HepG2 (cell line): ENCODE data around the gene SLC35F6. TPM values are rescaled to one million over a fixed set of nuclear protein-coding genes. Genes with fewer than 3 reads are reported as not detected.

Experiments used
- AHR ChIP-seq: IDR thresholded peaks from 2 replicates; pipeline ENCODE4 v1.6.1; 2018; ENCODE audit warnings: missing genetic modification reagents, missing compliant biosample characterization
- ARNT ChIP-seq: fragments of 450-650 bp; IDR thresholded peaks from 2 replicates; pipeline ENCODE4 v1.6.1; 2017
- EHMT2 ChIP-seq: fragments of 200-600 bp; sonication (generic); IDR thresholded peaks from 2 replicates; pipeline ENCODE4 v1.7.0; 2017; ENCODE audit warnings: antibody characterized with exemption, low read depth, low read length, borderline replicate concordance
- ESRRA ChIP-seq: sonication (generic); formaldehyde crosslinking; IDR thresholded peaks from 2 replicates; pipeline ENCODE4 v1.5.1; 2020; ENCODE audit warnings: mild to moderate bottlenecking, low read depth, missing genetic modification reagents
- FOXP1 ChIP-seq, 2 experiments: fragments of 450-650 bp in 1 of 2; IDR thresholded peaks; 2 replicates each; pipeline ENCODE4 v1.6.1; 2017 to 2018; ENCODE audit warnings: antibody characterized with exemption in 1 of 2
- HMG20A ChIP-seq: IDR thresholded peaks from 2 replicates; pipeline ENCODE4 v1.6.1; 2016; ENCODE audit warnings: borderline replicate concordance
- MTA1 ChIP-seq: sonication (generic); formaldehyde crosslinking; IDR thresholded peaks from 2 replicates; pipeline ENCODE4 v1.4.0; 2020; ENCODE audit warnings: missing genetic modification reagents, mild to moderate bottlenecking, borderline replicate concordance
- SALL1 ChIP-seq: sonication (generic); formaldehyde crosslinking; IDR thresholded peaks from 2 replicates; pipeline ENCODE4 v1.8.0; 2022; ENCODE audit warnings: mild to moderate bottlenecking, missing genetic modification reagents
- SOX5 ChIP-seq: IDR thresholded peaks from 2 replicates; pipeline ENCODE4 v1.6.1; 2016; ENCODE audit warnings: borderline replicate concordance
- ZBTB3 ChIP-seq: sonication (generic); formaldehyde crosslinking; IDR thresholded peaks from 2 replicates; pipeline ENCODE4 v1.4.0; 2020; ENCODE audit warnings: low read depth, mild to moderate bottlenecking, moderate library complexity, missing genetic modification reagents, borderline replicate concordance
- ZNF768 ChIP-seq: sonication (generic); formaldehyde crosslinking; IDR thresholded peaks from 2 replicates; pipeline ENCODE4 v1.4.0; 2020; ENCODE audit warnings: missing genetic modification reagents
- polyA plus RNA-seq, 8 experiments: library from polyadenylated mRNA; depleted of rRNA in 3 of 8; stranded (reverse) in 7 of 8; unstranded in 1 of 8; fragments of >200 nt; fragmentation: Illumina TruSeq in 4 of 8; extraction: Trizol in 4 of 8; gene quantifications; 2 replicates each; pipeline versions ENCODE4 v1.2.1 to v1.2.3, GENCODE V29; 2011 to 2016; ENCODE audit warnings: low read depth in 4 of 8, missing spikeins in 1 of 8, mixed read lengths in 1 of 8; ENCODE audit not compliant: insufficient read depth in 1 of 8
- total RNA-seq, 5 experiments: library from RNA; depleted of rRNA; stranded (reverse); fragments of >200 nt; fragmentation: Illumina TruSeq; extraction: Trizol; gene quantifications; 2 replicates each; pipeline ENCODE4 v1.2.3, GENCODE V29; 2016; ENCODE audit warnings: low read depth in 1 of 5
- TF ChIP-seq, protein P1 (sequence below): sonication (generic); formaldehyde crosslinking; IDR thresholded peaks from 2 replicates; pipeline ENCODE4 v1.4.0; 2020; ENCODE audit warnings: missing genetic modification reagents
- TF ChIP-seq, protein P2 (sequence below): IDR thresholded peaks from 2 replicates; pipeline ENCODE4 v1.6.1; 2016; ENCODE audit warnings: missing biosample characterization, missing genetic modification reagents, low read depth
- TF ChIP-seq, protein P3 (sequence below): IDR thresholded peaks from 2 replicates; pipeline ENCODE4 v1.6.1; 2016; ENCODE audit warnings: low read depth
- TF ChIP-seq, protein P4 (sequence below): sonication (generic); formaldehyde crosslinking; conservative IDR thresholded peaks from 2 replicates; pipeline ENCODE4 v1.5.0; 2020; ENCODE audit warnings: missing genetic modification reagents
- TF ChIP-seq, protein P5 (sequence below): IDR thresholded peaks from 2 replicates; pipeline ENCODE4 v1.4.0; 2020; ENCODE audit warnings: mild to moderate bottlenecking, missing genetic modification reagents
- TF ChIP-seq, protein P6 (sequence below): sonication (generic); formaldehyde crosslinking; conservative IDR thresholded peaks from 2 replicates; pipeline ENCODE4 v1.8.1; 2023; ENCODE audit warnings: missing genetic modification reagents

SLC35F6 gene
- total and polyA plus RNA-seq, 2 of the 13 experiments (the other 11 are each of a cell fraction or from before 2014, with no cell fraction given) = 15.2 to 21.2 TPM

DNA sequence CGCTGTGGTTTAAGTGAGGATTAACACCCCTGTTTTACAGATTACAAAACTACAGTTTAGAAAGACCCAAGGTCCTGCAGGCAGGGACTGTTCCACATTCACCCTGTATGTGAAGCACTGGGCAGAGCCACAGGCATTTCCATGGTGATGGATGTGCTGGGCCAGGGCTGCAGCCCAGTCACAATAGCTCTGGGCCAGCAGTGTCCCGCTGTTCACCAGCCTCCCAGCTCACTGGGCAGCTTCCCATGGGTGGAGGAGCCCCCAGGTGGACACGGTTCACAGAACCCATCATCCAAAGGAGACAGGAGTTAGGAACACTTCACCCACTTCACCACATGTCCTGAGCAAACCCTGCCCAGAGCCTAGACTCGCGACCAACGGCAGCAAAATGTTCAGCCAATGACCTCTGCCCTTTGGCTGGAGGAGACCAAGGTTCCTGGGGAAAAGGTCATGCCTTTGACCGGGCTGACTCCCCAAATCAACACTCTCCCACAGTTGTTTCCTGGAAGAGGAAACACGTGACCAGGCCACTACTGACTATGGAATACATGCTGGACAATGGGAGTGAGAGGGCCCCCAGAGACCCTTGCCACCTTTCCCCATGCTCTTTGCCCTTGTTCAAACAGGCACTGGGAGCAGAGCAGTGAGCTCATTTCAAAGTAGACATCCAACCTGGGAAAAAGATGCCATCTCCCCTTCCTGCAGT lies 28.0 kb upstream of the SLC35F6 start (continued):
- TF ChIP-seq, protein P1, sequence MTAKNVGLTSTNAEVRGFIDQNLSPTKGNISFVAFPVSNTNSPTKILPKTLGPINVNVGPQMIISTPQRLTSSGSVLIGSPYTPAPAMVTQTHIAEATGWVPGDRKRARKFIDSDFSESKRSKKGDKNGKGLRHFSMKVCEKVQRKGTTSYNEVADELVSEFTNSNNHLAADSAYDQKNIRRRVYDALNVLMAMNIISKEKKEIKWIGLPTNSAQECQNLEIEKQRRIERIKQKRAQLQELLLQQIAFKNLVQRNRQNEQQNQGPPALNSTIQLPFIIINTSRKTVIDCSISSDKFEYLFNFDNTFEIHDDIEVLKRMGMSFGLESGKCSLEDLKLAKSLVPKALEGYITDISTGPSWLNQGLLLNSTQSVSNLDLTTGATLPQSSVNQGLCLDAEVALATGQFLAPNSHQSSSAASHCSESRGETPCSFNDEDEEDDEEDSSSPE (CRISPR knock-in tag) = no peak
- TF ChIP-seq ZBTB3 (CRISPR knock-in tag) (no peak), SOX5 (CRISPR knock-in tag) (peak; percentile 98), ARNT (no peak), FOXP1 (IDR thresholded peaks at IDR 0.05) (no peak), FOXP1 (CRISPR knock-in tag; IDR thresholded peaks at IDR 0.05) (peak; percentile 64), EHMT2 (no peak; the same call in 1 of the 2 replicates), ESRRA (CRISPR knock-in tag) (peak; percentile 97), AHR (CRISPR knock-in tag) (no peak), ZNF768 (CRISPR knock-in tag) (peak; percentile 41; the same call in 1 of the 2 replicates), SALL1 (peak; percentile 92), MTA1 (CRISPR knock-in tag) (no peak), HMG20A (CRISPR knock-in tag) (peak; percentile 46; the same call in 1 of the 2 replicates)
- TF ChIP-seq, protein P2, sequence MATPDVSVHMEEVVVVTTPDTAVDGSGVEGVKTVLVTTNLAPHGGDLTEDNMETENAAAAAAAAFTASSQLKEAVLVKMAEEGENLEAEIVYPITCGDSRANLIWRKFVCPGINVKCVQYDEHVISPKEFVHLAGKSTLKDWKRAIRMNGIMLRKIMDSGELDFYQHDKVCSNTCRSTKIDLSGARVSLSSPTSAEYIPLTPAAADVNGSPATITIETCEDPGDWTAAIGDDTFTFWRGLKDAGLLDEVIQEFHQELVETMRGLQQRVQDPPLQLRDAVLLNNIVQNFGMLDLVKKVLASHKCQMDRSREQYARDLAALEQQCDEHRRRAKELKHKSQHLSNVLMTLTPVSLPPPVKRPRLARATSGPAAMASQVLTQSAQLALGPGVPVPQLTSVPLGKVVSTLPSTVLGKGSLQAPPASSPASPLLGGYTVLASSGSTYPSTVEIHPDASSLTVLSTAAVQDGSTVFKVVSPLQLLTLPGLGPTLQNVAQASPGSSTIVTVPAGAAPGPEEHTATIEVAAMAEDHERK (CRISPR knock-in tag) = no peak
- TF ChIP-seq, protein P3, sequence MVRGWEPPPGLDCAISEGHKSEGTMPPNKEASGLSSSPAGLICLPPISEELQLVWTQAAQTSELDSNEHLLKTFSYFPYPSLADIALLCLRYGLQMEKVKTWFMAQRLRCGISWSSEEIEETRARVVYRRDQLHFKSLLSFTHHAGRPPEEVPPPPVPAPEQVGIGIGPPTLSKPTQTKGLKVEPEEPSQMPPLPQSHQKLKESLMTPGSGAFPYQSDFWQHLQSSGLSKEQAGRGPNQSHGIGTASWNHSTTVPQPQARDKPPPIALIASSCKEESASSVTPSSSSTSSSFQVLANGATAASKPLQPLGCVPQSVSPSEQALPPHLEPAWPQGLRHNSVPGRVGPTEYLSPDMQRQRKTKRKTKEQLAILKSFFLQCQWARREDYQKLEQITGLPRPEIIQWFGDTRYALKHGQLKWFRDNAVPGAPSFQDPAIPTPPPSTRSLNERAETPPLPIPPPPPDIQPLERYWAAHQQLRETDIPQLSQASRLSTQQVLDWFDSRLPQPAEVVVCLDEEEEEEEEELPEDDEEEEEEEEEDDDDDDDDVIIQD = peak; percentile 71; the same call in 1 of the 2 replicates
- TF ChIP-seq, protein P4, sequence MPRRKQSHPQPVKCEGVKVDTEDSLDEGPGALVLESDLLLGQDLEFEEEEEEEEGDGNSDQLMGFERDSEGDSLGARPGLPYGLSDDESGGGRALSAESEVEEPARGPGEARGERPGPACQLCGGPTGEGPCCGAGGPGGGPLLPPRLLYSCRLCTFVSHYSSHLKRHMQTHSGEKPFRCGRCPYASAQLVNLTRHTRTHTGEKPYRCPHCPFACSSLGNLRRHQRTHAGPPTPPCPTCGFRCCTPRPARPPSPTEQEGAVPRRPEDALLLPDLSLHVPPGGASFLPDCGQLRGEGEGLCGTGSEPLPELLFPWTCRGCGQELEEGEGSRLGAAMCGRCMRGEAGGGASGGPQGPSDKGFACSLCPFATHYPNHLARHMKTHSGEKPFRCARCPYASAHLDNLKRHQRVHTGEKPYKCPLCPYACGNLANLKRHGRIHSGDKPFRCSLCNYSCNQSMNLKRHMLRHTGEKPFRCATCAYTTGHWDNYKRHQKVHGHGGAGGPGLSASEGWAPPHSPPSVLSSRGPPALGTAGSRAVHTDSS (CRISPR knock-in tag) = no peak
- TF ChIP-seq, protein P5, sequence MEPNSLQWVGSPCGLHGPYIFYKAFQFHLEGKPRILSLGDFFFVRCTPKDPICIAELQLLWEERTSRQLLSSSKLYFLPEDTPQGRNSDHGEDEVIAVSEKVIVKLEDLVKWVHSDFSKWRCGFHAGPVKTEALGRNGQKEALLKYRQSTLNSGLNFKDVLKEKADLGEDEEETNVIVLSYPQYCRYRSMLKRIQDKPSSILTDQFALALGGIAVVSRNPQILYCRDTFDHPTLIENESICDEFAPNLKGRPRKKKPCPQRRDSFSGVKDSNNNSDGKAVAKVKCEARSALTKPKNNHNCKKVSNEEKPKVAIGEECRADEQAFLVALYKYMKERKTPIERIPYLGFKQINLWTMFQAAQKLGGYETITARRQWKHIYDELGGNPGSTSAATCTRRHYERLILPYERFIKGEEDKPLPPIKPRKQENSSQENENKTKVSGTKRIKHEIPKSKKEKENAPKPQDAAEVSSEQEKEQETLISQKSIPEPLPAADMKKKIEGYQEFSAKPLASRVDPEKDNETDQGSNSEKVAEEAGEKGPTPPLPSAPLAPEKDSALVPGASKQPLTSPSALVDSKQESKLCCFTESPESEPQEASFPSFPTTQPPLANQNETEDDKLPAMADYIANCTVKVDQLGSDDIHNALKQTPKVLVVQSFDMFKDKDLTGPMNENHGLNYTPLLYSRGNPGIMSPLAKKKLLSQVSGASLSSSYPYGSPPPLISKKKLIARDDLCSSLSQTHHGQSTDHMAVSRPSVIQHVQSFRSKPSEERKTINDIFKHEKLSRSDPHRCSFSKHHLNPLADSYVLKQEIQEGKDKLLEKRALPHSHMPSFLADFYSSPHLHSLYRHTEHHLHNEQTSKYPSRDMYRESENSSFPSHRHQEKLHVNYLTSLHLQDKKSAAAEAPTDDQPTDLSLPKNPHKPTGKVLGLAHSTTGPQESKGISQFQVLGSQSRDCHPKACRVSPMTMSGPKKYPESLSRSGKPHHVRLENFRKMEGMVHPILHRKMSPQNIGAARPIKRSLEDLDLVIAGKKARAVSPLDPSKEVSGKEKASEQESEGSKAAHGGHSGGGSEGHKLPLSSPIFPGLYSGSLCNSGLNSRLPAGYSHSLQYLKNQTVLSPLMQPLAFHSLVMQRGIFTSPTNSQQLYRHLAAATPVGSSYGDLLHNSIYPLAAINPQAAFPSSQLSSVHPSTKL (CRISPR knock-in tag) = peak; percentile 80
- TF ChIP-seq, protein P6, sequence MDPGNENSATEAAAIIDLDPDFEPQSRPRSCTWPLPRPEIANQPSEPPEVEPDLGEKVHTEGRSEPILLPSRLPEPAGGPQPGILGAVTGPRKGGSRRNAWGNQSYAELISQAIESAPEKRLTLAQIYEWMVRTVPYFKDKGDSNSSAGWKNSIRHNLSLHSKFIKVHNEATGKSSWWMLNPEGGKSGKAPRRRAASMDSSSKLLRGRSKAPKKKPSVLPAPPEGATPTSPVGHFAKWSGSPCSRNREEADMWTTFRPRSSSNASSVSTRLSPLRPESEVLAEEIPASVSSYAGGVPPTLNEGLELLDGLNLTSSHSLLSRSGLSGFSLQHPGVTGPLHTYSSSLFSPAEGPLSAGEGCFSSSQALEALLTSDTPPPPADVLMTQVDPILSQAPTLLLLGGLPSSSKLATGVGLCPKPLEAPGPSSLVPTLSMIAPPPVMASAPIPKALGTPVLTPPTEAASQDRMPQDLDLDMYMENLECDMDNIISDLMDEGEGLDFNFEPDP (CRISPR knock-in tag) = no peak
